GM21528 (cell line): Measurements from ENCODE around the gene CNTD1.
A peak's percentile ranks its signal among the peaks of the same experiment; 100 is the strongest.

Experiments used
- ATAC-seq: cut with Tn5 transposase; IDR thresholded peaks from one replicate; pipeline ENCODE4 v1.9.1; 2021; ENCODE audit warnings: mild to moderate bottlenecking, moderate library complexity; ENCODE audit not compliant: unreplicated experiment, low FRiP score

The CNTD1 gene

DNA sequence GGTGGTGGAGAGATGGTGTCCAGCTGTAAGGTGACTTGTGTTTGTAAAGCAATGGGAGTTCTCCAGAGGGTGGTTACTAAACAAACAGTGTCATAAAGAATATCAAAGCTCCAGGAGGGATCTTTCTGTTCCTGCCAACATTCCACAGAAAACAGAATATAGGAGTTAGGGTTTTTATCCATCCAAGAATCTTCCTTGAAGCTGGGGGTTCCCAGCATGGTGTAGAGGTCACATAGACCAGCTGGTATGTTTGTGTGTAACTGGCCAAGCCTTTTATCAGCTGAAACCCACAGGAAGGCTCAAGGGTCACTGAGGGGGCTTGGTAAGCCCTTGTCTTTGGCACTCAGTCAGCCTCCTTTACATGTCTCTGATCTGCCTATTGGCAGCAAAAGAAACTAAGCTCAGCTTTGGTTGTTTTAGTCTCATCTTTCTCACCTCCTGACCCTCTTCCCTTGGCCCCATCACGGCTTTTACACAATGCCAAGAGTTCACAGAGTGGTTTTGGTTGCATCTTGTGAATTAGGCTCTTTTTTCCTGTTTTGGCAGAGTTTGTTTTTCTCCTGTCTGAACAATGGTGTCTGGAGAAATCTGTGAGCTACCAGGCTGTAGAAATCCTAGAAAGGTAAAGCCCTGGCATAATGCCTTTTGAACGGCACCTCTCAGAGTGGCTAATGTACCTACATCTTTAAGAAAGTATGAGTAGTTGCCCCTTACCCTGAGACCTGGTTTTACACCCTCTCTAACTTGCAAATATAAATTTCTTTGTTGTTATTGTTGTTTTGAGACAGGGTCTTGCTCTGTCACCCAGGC, 4.6 kb downstream of the CNTD1 start:
- no peak for ATAC-seq

DNA sequence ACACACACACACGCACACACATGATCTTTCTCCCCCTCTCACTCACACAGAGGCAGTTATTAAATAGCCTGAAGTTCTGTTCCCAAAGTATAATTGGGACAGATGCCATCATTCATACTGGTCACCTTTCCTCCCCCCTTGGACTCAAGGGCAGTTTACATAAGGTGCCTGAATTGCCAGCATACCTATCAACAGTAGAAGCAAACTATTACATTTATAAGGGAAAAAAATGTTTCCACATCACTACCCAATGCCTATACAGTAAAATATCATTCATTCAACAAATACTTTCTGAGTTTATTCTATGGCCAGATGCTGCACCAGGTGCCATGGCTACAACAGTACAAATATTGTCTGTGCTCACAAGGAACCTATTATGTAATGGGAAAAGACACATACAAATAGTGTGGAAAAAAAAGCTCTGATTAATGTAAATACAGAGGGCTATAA, 6.3 kb downstream of the CNTD1 start:
- ATAC-seq, result no peak

DNA sequence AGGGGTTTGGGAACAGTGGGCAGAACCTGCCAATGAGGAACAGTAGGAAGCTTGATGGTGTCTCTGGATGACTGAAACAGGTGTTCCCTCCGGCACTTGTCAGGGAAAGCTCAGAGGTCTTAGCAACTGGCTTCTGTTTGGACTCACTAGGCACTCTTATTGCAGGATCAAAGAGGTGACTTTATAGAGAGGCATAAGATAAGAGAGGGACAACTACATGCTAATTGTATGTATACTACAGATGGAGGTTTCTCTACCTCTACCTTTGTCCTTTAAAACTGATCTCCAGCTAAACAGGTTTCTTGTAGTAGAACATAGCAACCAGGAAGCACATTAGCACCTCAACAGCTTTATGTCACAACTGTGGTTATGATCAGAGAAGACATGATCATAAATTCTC, 7.6 kb downstream of the CNTD1 start:
- no peak for ATAC-seq

DNA sequence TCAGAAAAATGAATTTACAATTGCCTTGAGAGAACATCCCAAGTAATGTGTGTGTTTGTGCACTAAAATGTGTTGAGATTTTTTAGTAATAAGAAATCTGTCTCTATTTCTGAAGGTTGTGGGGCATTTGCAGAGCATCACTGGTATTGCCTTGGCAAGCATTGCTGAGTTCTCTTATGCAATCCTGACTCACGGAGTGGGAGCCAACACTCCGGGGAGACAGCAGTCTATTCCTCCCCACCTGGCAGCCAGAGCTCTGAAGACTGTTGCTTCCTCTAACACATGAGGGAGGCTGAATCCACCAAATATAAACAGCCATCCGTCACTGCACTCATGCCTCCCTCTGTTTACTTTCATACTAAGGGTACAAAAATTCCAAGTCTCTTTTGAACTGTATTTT, 10.6 kb downstream of the CNTD1 start:
- ATAC-seq, result no peak

DNA sequence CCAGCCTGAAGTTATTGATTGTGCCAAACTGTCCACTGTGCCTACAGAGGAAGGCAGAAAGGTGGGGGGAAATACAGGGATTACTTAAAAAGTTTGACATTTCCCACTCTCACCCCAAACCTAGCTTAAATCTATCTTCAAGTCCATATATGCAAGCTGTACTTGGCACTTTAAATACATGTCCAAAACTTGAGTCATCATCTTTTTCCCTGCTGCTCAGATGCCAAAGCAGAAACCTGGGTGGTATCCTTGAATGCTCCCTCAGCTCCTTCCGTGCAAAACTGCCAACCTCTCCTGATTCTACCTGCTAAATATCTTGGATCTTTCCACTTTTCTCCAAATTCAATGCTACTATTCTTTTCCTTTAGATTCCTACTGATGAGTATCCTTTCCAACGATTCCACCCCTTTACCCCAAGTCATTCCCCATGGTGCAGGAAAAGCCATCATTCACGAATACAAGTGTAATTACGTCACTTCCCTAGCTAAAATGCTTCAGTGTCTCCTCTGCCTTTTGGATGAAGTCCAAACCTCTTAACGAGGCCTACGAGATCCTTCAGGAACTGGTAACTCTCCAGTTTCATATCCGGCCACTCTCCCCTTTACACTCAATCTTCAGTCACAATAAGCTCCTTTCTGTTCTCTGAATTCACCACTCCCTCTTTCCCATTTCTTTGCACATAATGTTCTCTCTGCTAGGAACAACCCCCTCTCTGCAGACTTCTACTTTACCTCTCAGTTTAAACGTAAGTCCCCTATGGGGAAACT, 16.2 kb downstream of the CNTD1 start:
- ATAC-seq, result no peak

DNA sequence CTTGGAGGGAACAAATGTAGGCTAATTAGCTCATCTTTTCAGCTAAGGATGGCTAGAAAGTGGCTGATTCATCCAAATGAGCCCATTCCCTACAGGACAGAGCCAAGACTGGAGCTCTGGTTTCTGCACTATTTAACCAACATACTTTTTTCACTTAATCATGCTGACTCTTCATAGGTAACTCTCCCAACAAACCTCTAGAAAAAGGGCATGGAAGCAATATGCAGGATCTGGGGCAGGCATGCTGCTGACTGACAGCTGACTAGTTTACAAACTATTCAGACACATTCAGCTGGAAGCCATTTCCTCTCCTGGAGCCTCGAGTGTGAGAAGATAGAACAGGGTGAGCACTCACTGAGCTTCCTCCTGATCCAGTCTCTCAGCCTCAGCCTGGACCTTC, 19.2 kb downstream of the CNTD1 start:
- ATAC-seq, result no peak

DNA sequence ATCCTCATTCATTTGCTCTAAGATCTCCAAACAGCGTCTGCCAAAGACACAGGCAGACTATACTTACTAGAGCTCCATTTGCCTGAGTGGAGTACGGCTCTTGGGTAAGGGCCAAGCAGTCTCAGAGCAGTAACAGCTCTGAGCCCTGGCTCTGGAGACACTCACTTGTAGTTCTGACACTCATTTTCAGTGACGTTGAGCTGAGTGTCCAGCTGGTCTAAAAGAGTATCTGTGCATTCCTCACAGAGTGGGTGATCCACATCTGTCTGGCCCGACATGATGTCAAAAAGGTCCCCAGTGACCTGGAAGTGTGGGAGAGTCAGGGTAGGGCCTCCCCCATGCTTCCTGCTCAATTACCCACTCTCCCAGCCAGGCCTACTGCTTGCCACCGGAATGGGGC, 19.7 kb downstream of the CNTD1 start:
- ATAC-seq, result no peak

DNA sequence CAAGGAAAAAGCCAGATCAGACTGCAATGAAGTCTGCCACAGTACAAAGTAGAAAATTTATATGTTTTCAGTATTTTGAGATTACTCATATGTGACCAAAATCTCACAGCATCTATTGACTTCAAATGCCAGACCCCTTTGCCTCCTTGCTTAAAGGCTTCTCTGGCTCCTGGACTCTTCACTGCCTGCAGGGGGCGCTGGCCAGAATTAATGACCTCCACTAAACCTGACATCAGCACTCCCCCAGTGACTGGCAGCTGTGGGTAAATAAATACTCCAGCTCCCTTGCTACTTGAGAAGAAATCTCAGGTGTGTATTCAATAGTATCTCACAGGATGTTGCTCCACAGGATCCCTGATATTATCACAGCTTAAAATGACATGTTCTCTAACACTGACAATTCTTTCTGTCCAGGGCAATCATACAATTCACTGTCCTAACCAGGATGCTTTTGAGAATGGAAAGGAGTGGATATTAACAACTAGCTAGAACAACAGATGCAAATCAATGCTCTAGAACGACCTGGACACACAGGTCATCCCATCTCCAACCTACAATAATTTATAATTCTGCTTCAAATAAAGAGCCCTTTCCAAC, 21.4 kb downstream of the CNTD1 start:
- no peak for ATAC-seq

DNA sequence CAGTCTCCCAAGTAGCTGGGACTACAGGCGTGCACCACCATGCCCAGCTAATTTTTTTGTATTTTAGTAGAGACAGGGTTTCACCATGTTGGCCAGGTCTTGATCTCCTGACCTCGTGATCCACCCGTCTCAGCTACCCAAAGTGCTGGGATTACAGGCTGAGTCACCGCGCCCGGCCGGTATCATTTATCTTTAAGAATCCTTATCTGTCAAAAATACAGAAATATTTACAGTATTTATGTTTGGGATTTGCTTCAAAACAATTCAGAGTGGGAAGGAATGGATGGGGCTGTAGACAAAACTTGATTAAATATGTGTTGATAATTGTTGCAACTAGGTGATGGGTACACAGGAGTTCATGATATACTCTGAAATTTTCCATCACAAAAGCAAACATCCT, 22.5 kb downstream of the CNTD1 start:
- no peak for ATAC-seq

DNA sequence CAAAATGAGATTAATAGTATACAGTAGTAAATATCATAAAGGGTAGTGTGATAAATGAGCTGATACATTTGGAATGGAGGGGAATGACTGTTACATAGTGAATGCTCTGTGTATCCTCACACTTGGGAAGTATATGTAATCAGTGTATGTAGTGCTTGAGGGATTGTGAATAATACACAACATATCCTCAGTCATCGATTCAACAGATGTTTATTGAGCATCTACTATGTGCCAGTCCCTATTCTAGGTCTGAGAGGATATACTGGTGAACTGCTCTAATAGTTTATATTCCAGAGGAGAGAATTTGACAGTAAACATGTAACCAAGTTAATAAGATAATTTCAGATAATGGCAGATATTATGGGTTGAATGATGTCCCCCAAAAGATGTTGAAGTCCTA, 28.8 kb downstream of the CNTD1 start:
- no peak for ATAC-seq

DNA sequence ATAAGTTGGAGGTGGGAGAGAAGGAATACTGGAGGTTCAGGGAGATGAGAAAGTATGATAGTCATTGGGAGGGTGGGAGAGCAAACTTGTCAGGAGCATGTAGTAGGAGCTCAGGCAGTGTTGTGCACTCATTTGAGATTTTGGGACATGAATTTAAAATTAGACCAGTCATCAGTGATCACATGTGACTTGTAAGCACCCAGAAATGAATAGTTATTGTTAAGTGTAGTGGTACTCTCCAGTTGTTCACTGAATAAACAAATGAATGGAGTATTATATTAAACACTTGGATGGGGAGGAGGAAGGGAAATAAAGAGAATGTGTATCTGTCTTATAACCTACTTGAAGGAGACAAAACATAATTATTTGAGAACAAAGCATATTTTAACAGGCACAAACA, 32.3 kb downstream of the CNTD1 start:
- no peak for ATAC-seq

DNA sequence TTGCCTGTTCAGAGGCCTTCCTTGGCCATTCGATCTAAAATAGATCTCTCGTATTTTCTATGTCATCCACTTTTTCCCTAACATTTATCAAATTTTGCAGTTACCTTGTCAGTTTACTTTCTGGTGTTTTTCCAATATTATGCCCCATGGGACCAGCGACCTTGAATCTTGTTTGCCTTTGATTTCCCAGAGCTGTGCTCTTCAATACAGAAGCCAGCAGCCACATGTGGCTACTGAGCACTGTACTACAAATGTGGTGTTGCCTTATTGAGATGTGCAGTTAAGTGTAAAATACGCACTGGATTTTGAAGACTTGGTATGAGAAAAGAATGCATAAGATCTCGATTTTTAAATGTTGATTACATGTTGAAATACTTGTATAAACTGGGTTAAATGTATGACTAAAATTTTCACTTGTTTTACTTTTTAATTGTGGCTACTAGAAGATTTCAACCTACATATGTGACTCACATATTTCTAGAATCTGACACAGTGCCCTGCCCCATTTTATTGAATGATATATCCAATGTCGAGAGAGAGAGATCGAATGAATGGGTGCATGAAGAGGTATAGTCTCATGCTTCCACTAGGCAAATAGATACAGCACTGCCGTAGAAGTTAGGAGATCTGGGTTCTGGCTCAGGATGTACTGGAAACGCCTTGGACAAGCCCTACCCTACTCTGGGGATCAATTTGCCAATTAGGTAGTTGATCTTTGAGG, 33.7 kb downstream of the CNTD1 start:
- no peak for ATAC-seq

DNA sequence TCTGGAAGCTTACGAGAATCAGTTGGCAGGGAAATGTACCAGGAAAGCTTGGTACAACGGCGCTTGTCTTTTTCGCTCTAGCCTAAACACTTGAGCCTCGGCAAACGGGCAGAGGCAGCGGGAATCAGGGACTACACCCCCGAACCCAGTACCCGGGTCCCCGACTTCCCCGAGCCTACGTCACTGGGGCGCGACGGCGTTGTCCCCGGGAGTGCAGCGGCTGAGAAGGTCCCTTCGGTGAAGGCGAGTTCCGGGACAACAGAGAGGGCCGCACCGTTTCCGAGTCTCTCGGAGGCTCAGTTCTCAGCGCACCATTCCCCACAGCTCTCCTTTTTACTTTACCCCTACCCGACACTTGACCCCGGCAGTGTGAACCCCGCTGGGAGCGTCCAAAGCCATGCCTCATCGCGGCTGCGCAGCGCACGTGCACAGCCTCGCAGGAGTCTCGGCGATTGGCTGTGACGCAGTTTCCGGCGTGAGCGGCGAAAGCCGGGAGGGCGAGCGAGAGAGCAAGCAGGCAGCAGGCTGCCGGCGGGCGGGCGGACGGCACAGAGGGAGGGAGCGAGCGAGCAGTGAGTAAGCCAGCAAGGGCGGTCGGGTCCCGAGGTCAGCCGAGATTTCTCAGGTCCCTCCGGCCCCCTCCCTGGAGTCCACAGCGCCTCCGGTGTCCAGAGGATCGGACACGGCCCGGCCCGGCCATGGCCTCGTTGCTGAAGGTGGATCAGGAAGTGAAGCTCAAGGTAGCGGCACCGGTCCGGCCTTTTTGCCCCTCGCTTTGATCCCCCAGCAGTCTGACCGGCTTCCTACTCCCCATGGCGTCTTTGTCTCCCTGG, 34.5 kb downstream of the CNTD1 start, which contains the start of gene PSME3:
Gene PSME3 (plus strand): TSS at position 464 of the 833 bp plus-strand sequence. CDS start 235 bp downstream, at position 699.
- ATAC-seq, result peak; percentile 82

DNA sequence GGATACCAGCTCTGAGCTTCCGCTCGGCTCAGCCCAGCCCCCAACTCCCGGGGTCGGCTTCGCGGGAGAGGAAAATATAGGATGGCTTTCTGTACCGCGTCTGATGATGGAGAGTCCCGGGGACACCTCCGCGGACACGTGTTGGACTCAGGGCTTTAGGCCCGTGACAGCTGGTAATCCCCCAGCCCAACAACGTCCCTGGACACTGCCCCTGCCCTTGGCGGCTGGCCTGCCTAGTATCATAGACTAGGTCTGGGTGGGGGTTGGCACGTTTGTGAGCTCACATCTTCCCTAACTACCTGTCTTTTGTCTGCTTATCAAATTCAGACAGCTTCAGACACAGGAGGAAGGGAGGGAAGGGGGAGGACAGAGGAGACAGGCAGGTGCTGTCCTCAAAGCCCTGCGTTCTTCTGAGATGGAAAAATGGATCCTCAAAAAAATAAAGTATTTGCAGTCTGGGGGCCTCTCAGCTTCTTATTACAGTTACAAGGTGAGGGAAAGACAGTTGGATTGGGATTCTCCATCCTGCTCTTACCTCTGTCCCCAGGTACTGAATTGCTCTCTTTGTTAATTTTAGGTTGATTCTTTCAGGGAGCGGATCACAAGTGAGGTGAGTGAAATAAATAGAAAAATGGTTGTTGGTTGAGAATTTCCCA, 35.2 kb downstream of the CNTD1 start:
- no peak for ATAC-seq

DNA sequence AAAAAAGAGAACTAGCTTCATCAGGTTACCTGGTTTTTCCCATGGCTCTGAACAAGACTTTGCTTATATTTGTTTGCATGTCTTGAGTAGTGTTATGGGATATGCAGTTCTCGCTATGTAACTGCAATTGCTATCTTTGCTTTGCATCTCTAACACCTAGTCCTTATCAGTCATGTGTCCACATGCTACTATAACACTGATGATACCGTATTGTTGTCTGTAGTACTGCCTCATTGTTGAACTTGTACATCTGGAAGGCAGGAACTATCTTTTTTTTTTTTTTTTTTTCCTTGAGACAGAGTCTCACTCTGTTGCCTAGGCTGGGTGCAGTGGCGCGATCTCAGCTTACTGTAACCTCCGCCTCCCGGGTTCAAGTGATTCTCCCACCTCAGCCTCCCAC, 37.1 kb downstream of the CNTD1 start:
- no peak for ATAC-seq

DNA sequence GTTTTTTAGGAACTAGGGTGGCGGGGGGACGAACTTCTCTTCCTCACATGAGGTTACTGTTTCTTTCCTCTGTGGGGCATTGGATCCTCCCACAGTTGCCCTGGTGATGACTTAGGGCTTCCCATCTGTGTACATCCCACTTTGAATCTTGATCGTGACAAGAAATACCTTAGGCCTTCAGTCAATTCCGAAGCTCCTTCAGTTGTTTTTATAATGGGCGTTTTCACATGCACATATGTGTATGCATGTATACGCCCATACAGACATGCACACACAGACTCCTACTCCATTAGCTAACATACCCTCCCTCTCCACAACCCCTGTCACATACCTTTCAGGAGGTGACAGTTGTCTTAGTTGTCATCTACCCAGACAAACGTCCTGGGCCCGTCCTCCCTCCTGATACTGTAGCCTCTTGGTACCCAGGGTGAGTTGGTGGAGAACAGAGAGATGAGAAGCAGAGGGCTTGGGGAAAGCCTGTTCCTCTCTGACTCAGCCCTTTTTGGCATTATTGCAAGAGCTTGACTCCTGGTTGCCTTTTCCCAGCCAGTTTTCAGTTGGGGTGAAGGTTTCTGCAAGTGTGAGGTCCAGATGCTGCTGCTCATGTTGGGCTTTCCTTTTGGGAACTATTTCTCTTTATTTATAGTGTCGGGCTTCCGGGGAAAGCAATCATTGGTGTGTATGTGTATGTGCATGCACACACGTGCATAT, 43.5 kb downstream of the CNTD1 start:
- no peak for ATAC-seq

DNA sequence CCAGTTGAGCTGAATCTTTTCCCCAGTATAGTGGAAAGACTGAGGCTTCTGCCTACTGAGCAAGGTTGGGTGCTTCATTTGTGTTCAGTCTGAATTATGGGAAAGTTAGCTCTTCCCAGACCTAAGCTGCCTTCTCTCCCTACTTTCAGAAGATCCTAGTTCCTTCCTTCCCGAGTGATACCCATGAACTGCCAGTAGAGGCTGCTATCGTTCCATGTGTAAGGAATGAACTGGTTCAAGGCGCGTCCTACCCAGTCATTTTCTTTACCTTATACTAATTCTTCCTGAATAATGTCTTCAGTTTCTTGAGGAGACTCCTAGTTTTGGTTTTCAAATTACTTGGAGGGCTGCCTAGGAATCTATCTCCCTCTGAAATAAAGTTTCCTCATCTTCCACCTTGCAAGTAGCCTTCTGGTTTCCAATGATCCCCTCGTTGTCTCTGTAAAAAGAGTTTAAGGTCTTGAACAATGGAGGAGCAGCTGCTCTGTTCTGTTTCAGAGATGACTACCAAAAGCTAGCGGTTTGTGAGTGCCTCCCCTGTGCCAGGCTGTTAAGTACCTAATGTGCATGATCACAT, 44.8 kb downstream of the CNTD1 start:
- ATAC-seq, result no peak

DNA sequence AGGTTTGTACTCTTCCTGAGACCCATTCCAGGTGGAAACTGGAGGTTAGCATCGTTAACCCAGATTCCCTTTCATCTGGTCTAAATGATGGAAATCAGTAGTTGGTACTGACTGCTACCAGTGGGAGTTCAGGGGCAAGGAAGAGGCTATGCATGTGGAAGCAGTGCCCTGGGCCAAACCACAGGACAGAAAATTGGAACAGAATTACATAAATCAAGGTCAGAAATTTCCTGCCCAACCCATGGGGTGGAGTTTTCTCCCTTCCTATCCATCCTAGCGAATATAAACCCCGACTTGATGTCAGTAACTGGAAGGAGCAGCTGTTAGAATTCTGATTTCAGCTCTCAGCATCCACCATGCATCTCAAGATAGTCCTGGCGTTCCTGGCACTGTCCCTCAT, 45.6 kb downstream of the CNTD1 start, which contains the start of gene AOC2:
Gene AOC2 (plus strand): TSS at position 310 of the 400 bp plus-strand sequence. CDS start 47 bp downstream, at position 357.
- ATAC-seq, result no peak
